ENCODE measurements around the gene ZNF148.

- TF ChIP-seq CTCF (IDR thresholded peaks at IDR 0.05) (no peak), POLR2AphosphoS5 (IDR thresholded peaks at IDR 0.05) (no peak), POLR2A (IDR thresholded peaks at IDR 0.05) (no peak)
These were observed 135.9 kb downstream of the ZNF148 start for GRCh38 chr3:125239266-125239665.

All from sigmoid colon (tissue), 4 donors.